Measurements from ENCODE around the gene FAM89A.

Gene FAM89A

DNA sequence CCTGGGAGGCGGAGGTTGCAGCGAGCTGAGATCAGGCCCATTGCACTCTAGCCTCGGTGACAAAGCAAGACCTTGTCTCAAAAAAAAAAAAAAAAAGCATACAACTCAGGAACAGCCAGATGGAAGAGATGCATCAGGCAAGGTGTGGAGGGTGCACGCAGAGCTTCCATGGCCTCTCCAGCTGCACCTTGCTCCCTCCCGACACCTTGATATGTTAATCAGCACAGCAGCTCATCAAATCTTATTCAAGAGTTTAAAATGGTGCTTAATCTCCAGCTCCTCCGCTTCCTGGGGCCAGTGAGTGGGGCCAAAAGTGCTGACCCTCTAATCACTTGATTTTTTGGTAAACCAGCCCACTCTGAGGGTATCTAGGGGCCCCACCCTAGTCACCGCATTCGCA lies 29.3 kb upstream of the FAM89A start:
- POLR2A ChIA-PET (ENCODE audit: low non-redundant PET) = no interaction called here
- no peak overlapping the region for H3K27ac ChIP-seq
- CTCF ChIA-PET = no interaction called here
- TF ChIP-seq, protein P1, sequence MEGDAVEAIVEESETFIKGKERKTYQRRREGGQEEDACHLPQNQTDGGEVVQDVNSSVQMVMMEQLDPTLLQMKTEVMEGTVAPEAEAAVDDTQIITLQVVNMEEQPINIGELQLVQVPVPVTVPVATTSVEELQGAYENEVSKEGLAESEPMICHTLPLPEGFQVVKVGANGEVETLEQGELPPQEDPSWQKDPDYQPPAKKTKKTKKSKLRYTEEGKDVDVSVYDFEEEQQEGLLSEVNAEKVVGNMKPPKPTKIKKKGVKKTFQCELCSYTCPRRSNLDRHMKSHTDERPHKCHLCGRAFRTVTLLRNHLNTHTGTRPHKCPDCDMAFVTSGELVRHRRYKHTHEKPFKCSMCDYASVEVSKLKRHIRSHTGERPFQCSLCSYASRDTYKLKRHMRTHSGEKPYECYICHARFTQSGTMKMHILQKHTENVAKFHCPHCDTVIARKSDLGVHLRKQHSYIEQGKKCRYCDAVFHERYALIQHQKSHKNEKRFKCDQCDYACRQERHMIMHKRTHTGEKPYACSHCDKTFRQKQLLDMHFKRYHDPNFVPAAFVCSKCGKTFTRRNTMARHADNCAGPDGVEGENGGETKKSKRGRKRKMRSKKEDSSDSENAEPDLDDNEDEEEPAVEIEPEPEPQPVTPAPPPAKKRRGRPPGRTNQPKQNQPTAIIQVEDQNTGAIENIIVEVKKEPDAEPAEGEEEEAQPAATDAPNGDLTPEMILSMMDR (conservative IDR thresholded peaks at IDR 0.05; ENCODE audit: low read depth) = no peak
- no peak for DNase-seq (ENCODE audit: low spot score)

DNA sequence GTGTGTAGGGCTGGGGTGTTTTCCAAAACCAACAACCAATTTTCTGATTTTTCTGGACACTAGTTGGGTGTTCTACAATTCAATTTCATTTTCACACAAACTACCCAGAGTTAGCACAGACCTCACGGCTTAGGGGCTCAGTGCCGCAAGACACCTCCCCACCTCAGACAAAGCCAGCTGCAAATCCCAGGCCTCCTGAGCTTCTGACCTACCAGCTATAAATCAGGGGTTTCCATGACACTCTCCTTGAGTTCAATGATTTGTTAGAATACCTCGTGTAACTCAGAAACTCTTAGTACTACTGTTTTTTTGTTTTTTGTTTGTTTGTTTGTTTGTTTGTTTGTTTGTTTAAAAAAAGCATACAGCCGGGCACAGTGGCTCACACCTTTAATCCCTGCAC lies 28.7 kb upstream of the FAM89A start:
- CTCF ChIA-PET = interaction anchor here (0.6 to 0.7 kb wide), 2 partner anchors 131 to 1157 kb away, joined by 3 to 4 read pairs; no protein-coding TSS in a partner anchor

DNA sequence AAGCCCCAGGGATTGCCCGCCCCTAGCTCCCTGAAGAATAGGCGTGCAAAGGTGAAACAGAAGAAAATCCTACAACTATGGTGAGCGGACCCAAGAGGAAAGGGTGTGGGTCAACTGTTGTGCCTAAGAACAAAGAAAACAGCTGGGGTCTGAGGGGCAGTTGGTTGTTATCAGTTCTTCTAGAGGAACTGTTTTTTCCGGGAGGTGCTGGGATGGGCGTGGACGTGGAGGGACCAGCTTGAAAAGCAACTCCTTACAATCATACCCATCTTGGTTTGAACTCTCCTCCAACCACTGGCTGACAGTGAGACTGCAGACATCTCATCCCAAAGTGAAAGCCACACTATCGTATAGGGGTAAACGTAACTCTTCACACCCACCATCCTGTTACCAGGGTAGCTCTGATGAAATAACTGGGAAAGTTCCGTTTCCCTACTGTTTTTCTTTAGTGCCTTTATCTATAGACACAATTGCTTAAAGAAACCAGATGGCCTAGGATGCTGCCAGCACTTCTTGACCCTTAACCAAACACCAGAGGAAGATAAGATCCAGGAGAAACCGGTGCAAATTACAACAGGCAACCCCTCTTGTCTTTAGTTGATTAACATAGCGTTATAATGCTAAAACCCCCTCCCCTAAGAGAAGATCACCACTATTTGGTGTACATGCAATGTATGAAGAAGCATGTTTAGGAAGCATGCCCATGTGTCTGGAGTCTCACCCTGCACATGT lies 25.6 kb upstream of the FAM89A start:
- TF ChIP-seq, protein P1 (conservative IDR thresholded peaks at IDR 0.05; ENCODE audit: low read depth) = no peak
- no peak for DNase-seq (ENCODE audit: low spot score)
- no peak overlapping the region for H3K27ac ChIP-seq
- CTCF ChIA-PET = no interaction called here
- POLR2A ChIA-PET (ENCODE audit: low non-redundant PET) = no interaction called here

More for the DNA sequence above, 28.7 kb upstream of the FAM89A start:
- no peak overlapping the region for H3K27ac ChIP-seq
- POLR2A ChIA-PET (ENCODE audit: low non-redundant PET) = no interaction called here
- DNase-seq (ENCODE audit: low spot score) = no peak
- TF ChIP-seq, protein P1 (conservative IDR thresholded peaks at IDR 0.05; ENCODE audit: low read depth) = no peak

DNA sequence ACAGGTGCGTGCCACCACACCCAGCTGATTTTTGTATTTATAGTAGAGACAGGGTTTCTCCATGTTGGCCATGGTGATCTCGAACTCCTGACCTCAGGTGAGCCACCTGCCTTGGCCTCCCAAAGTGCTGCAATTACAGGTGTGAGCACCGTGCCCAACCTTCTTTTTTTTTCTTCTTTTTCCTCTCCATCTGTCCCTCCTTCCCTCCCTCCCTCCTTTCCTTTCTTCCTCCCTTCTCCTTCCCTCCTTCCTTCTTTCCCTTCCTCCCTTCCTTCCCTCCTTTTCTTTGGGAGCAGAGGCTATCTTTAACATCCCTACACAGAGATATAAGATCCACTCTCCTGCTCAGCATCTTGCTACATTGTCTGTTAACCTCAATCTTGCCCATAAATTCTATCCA lies 24.4 kb upstream of the FAM89A start:
- TF ChIP-seq, protein P1 (conservative IDR thresholded peaks at IDR 0.05; ENCODE audit: low read depth) = no peak
- POLR2A ChIA-PET (ENCODE audit: low non-redundant PET) = no interaction called here
- DNase-seq (ENCODE audit: low spot score) = no peak
- CTCF ChIA-PET = no interaction called here
- H3K27ac ChIP-seq = no peak overlapping the region

DNA sequence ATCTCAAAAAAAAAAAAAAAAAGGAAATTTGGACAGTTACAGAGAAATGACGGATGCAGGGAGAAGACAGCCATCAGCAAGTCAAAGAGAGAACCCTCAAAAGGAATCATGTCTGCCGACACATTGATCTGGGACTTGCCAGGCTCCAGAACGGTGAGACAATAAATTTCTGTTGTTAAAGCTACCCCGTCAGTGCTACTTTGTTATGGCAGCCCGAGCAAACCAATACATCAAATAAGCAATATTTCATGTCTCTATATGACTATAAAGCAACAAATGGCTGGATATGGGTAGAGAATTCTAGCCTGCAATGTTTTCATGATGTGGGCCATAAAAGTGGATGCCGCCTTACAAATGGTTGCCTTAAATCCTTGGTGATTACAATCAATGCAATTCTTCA lies 23.3 kb upstream of the FAM89A start:
- H3K27ac ChIP-seq = no peak overlapping the region
- TF ChIP-seq, protein P1 (conservative IDR thresholded peaks at IDR 0.05; ENCODE audit: low read depth) = no peak
- POLR2A ChIA-PET (ENCODE audit: low non-redundant PET) = no interaction called here
- CTCF ChIA-PET = interaction anchor here (1.1 kb wide), 1 partner anchor 9 kb away, joined by 3 read pairs; no protein-coding TSS in a partner anchor
- DNase-seq (ENCODE audit: low spot score) = no peak

DNA sequence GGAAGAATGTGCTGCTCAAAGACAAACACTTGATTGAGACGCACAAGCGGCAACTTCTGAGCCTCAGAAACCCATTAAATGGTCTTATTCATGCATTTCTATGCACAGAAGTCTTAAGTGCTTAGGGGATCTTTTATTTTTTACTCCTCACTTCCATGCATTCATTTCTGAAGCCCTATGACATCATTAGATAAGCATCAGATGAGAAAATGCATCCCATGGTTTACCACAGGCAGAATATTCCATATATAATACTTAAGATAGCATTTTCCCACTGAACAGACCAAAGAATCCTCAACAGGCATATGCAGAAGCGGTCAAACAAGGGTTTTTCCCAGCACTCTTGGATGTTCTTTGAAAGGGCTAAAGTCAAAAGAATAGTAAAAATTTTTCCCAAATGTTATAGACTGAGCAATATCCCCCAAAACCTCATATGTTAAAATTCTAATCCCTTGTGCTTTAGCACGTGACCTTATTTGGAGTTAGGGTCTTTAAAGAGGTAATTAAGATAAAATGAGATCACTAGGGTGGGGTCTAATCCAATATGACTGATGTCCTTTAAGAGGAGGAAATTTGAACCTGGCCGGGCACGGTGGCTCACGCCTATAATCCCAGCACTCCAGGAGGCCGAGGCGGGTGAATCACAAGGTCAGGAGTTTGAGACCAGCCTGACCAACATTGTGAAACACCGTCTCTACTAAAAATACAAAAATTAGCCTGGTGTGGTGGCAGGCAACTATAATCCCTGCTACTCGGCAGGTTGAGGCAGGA lies 22.6 kb upstream of the FAM89A start:
- POLR2A ChIA-PET (ENCODE audit: low non-redundant PET) = no interaction called here
- DNase-seq (ENCODE audit: low spot score) = no peak

More for the DNA sequence above, 22.6 kb upstream of the FAM89A start:
- no peak overlapping the region for H3K27ac ChIP-seq
- CTCF ChIA-PET = interaction anchor here (0.6 to 1.1 kb wide), 2 partner anchors 8 to 11 kb away, joined by 3 read pairs; no protein-coding TSS in a partner anchor
- TF ChIP-seq, protein P1 (conservative IDR thresholded peaks at IDR 0.05; ENCODE audit: low read depth) = no peak
